ENCODE measurements around the gene DUSP8.

DNA sequence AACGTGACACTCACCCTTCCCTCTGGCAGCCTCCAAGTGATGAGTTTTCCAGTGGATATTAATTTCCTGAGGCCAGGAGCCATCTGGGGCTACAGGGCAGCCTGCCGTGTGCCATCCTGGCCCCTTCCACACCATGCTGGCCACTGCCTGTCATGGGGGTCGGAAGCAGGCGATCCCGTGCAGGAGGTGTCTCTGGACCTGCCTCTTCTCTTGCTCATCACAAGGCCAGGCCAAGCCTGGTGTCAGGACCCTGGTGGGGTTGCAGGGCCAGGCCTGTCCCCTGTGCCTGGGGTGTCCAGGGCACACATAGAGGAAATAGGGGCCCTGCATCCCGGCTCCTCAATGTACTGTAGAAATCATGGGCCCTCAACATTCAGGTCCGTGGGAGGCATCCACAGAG is 32.6 kb upstream of the DUSP8 start:
- no peak for TF ChIP-seq EZH2phosphoT487 (IDR thresholded peaks at IDR 0.05; ENCODE audit: low read depth)
- TF ChIP-seq, protein P1, sequence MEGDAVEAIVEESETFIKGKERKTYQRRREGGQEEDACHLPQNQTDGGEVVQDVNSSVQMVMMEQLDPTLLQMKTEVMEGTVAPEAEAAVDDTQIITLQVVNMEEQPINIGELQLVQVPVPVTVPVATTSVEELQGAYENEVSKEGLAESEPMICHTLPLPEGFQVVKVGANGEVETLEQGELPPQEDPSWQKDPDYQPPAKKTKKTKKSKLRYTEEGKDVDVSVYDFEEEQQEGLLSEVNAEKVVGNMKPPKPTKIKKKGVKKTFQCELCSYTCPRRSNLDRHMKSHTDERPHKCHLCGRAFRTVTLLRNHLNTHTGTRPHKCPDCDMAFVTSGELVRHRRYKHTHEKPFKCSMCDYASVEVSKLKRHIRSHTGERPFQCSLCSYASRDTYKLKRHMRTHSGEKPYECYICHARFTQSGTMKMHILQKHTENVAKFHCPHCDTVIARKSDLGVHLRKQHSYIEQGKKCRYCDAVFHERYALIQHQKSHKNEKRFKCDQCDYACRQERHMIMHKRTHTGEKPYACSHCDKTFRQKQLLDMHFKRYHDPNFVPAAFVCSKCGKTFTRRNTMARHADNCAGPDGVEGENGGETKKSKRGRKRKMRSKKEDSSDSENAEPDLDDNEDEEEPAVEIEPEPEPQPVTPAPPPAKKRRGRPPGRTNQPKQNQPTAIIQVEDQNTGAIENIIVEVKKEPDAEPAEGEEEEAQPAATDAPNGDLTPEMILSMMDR (IDR thresholded peaks at IDR 0.05; ENCODE audit: low read depth, low read length): no peak

All from OCI-LY3 (cell line).